ENCODE data around the gene ARHGEF5. TPM values are rescaled to one million over a fixed set of nuclear protein-coding genes. Genes with fewer than 3 reads are reported as not detected.
"Not testable (repeated sequence)": the region's sequence is repeated elsewhere in the genome, so short reads cannot be mapped to it uniquely, and the experiment has no call there.

The ARHGEF5 gene
- total RNA-seq, 6 donors from 2014 or later, result 22.0 to 54.2 (median 29.2) TPM

DNA sequence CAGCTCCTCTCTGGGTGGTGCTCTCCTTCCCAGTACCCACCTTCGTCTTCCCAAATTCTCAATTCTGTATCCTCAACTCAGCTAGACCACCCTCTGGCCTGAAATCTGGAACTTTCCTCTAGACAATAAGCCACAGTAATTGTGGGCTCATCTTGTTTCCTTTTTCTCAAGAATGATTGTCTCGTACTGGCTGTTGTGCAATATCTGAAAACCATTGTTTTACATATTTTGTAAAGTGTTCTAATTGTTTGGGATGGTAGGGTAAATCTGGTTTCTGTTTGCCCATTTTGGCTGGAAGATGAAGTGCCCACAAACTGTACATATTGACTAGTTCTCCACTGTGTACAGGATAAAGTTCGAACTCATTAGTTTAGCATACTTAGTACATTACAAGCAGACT lies 59.6 kb downstream of the ARHGEF5 start:
- H3K4me1 ChIP-seq, result no peaks in the 10 kb centered on the region
- H3K27me3 ChIP-seq, result no peaks in the 10 kb centered on the region
- no peak overlapping the region for H3K4me3 ChIP-seq
- TF ChIP-seq, protein P1, sequence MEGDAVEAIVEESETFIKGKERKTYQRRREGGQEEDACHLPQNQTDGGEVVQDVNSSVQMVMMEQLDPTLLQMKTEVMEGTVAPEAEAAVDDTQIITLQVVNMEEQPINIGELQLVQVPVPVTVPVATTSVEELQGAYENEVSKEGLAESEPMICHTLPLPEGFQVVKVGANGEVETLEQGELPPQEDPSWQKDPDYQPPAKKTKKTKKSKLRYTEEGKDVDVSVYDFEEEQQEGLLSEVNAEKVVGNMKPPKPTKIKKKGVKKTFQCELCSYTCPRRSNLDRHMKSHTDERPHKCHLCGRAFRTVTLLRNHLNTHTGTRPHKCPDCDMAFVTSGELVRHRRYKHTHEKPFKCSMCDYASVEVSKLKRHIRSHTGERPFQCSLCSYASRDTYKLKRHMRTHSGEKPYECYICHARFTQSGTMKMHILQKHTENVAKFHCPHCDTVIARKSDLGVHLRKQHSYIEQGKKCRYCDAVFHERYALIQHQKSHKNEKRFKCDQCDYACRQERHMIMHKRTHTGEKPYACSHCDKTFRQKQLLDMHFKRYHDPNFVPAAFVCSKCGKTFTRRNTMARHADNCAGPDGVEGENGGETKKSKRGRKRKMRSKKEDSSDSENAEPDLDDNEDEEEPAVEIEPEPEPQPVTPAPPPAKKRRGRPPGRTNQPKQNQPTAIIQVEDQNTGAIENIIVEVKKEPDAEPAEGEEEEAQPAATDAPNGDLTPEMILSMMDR (IDR thresholded peaks at IDR 0.05), result no peak
- TF ChIP-seq POLR2A (IDR thresholded peaks at IDR 0.05), result no peak
- no peak for TF ChIP-seq EP300 (IDR thresholded peaks at IDR 0.05)
- no peak for TF ChIP-seq POLR2AphosphoS5 (IDR thresholded peaks at IDR 0.05)
- WGBS, 2 donors, result 62 to 64% methylated on average over 3 of the region's 3 CpGs
- H3K36me3 ChIP-seq, result no peaks in the 10 kb centered on the region
- H3K27ac ChIP-seq, result no peak overlapping the region
- H3K9me3 ChIP-seq, result no peaks in the 10 kb centered on the region
- ATAC-seq (ENCODE audit: low FRiP score in 2 of 2), result no peak
- no peak for DNase-seq

DNA sequence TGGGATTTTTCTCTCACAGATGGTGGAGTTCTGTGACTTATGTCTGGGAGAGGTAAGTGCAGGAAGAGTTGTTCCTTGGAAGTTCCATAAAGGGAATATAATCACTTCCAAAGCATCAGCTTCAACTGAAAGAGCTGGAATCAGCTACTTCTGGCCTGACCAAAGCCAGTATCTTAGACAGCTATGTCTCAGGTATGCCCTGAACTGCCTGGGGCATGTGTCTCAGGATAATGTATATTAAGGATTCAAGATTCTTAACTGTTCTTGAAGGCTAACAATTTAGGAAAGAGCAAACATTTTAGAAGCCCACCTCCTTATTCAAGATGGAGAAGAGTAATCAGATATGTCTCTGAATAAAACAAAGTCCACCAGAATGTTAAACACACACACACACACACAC lies 60.7 kb downstream of the ARHGEF5 start:
- TF ChIP-seq, protein P1 (IDR thresholded peaks at IDR 0.05), result no peak
- TF ChIP-seq EP300 (IDR thresholded peaks at IDR 0.05) (no peak), POLR2A (IDR thresholded peaks at IDR 0.05) (no peak)
- DNase-seq, result no peak
- no peak for ATAC-seq (ENCODE audit: low FRiP score in 2 of 2)

DNA sequence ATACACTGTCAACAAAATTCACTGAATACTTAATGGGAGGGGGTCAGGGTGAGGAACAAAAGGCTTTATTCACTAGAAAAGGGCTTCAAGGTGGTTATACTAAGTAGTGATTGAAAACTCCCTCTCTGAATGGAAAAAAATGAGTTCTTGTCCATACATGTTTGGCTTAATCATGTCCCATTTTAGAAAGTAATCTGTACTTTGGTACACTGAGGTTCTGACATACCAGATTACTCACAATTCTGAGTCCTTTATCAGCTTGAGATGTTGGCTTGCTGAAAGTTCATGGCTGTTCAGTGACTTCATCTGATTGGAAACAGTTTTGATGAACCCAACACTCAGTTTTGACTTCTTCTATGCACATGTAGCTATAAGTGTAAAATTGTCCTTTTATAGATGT lies 61.1 kb downstream of the ARHGEF5 start:
- ATAC-seq (ENCODE audit: low FRiP score in 2 of 2), result no peak
- no peak for TF ChIP-seq POLR2AphosphoS5 (IDR thresholded peaks at IDR 0.05)
- TF ChIP-seq EP300 (IDR thresholded peaks at IDR 0.05), result no peak
- TF ChIP-seq, protein P1 (IDR thresholded peaks at IDR 0.05), result no peak
- no peak for TF ChIP-seq POLR2A (IDR thresholded peaks at IDR 0.05)

More for the DNA sequence above, 60.7 kb downstream of the ARHGEF5 start:
- Histone ChIP-seq H3K4me1 (no peaks in the 10 kb centered on the region), H3K27me3 (no peaks in the 10 kb centered on the region), H3K36me3 (no peaks in the 10 kb centered on the region), H3K4me3 (no peak overlapping the region), H3K9me3 (no peaks in the 10 kb centered on the region), H3K27ac (no peak overlapping the region)

DNA sequence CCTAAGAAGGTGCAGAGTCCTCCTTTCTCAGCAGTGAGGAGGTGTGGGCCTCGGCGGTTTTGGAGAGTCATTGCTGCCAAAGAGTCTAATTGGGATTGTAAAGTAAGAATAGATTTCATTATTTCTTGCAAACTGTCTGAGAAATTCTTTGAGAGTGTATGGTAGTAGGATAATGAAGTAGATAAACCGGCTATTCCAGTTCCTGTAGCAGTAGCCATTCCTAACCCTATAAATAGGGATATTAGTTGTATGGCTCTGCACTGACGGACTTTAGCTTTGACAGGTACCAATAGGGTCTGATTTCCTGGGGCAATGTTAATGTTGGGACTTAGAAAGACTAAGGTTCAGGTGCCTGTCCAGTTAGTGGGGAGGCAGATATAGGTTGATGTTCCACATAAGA lies 63.7 kb downstream of the ARHGEF5 start:
- not testable (repeated sequence) for H3K36me3 ChIP-seq; H3K9me3 ChIP-seq; H3K4me1 ChIP-seq; H3K27me3 ChIP-seq; H3K4me3 ChIP-seq; DNase-seq; ATAC-seq (ENCODE audit: low FRiP score in 2 of 2); H3K27ac ChIP-seq
- WGBS, 2 donors, result 65 to 76% methylated on average over 4 of the region's 4 CpGs

More for the DNA sequence above, 61.1 kb downstream of the ARHGEF5 start:
- Histone ChIP-seq H3K9me3 (no peaks in the 10 kb centered on the region), H3K4me1 (no peaks in the 10 kb centered on the region), H3K4me3 (no peak overlapping the region), H3K36me3 (no peaks in the 10 kb centered on the region), H3K27ac (no peak overlapping the region), H3K27me3 (no peaks in the 10 kb centered on the region)
- no peak for DNase-seq

DNA sequence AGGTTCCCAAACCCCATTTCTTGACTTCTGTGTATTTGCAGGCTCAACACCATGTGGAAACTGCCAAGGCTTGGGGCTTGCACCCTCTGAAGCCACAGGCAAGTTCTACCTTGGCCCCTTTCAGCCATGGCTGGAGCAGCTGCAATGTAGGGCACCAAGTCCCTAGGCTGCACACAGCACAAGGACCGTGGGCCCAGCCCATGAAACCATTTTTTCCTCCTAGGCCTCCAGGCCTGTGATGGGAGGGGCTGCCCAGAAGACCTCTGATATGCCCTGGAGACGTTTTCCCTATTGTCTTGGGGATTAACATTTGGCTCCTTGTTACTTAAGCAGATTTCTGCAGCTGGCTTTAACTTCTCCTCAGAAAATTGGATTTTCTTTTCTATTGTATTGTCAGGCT lies 72.3 kb downstream of the ARHGEF5 start:
- not testable (repeated sequence) for ATAC-seq (ENCODE audit: low FRiP score in 2 of 2); H3K27me3 ChIP-seq; H3K4me3 ChIP-seq; H3K4me1 ChIP-seq; H3K36me3 ChIP-seq; H3K27ac ChIP-seq; DNase-seq
- H3K9me3 ChIP-seq, result peaks cover 0 to 15% (median 4%) of the 10 kb centered on the region in 4 donors
- 38 to 60% methylated on average over 2 of the region's 2 CpGs for WGBS, 2 donors

DNA sequence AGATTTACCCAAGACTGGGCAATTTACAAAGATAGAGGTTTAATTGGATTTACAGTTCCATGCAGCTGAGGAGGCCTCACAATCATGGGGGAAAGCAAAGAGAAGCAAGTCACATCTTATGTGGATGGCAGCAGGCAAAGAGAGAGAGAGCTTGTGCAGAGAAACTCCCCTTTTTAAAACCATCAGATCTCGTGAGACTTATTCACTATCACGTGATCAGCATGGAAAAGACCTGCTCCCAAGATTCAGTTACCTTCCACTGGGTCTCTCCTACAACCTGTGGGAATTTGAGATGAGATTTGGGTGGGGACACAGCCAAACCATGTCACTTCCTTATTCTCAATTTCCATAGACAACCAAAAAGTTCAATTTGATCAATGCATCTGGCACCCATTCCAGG lies 73.2 kb downstream of the ARHGEF5 start:
- Histone ChIP-seq H3K27ac (no peak overlapping the region), H3K9me3 (peaks cover 0 to 15% (median 4%) of the 10 kb centered on the region in 4 donors), H3K4me1 (no peaks in the 10 kb centered on the region), H3K27me3 (no peaks in the 10 kb centered on the region), H3K36me3 (no peaks in the 10 kb centered on the region), H3K4me3 (no peak overlapping the region)
- DNase-seq, result no peak
- TF ChIP-seq EP300 (IDR thresholded peaks at IDR 0.05) (no peak), POLR2A (IDR thresholded peaks at IDR 0.05) (no peak)
- 78 to 89% methylated on average over 2 of the region's 2 CpGs for WGBS, 2 donors
- ATAC-seq (ENCODE audit: low FRiP score in 2 of 2), result no peak

Other genes with a start within 250 kb of the ARHGEF5 start
- gene OR2A2, start 245.8 kb upstream of the ARHGEF5 start, total RNA-seq, result not detected
- not detected for gene OR2A14, start 232.2 kb upstream of the ARHGEF5 start, total RNA-seq
- 10 to 100 TPM in 2 of 6 donors, 1 to 10 TPM in 4; 3.0 to 19.2 (median 7.3) TPM for gene CTAGE4, start 171.9 kb upstream of the ARHGEF5 start, total RNA-seq
- 10 to 100 TPM in 2 of 6 donors, 1 to 10 TPM in 4; 3.9 to 21.3 (median 8.3) TPM for gene ARHGEF35, start 159.6 kb upstream of the ARHGEF5 start, total RNA-seq
- gene OR2A42, start 115.8 kb upstream of the ARHGEF5 start, total RNA-seq, result under 1 TPM in 3 of 6 donors, not detected in 3; 0.09 to 0.46 (median 0.10) TPM
- 10 to 100 TPM in 1 of 6 donors, 1 to 10 TPM in 5; 4.5 to 12.0 (median 8.2) TPM for gene OR2A7, start 90.6 kb upstream of the ARHGEF5 start, total RNA-seq
- 1 to 10 TPM in 5 of 6 donors, not detected in 1; 1.5 to 7.3 (median 2.5) TPM for gene CTAGE8, start 86.1 kb upstream of the ARHGEF5 start, total RNA-seq
- gene OR2A1, start 43.0 kb upstream of the ARHGEF5 start, total RNA-seq, result under 1 TPM in 3 of 6 donors, not detected in 3; 0.10 to 0.46 (median 0.14) TPM
- not detected for gene NOBOX, start 48.3 kb downstream of the ARHGEF5 start, total RNA-seq

Measured in upper lobe of left lung (tissue), 6 donors.